Hepatocyte (in vitro differentiated cells): ENCODE results near the gene RBM4B. TPM values are rescaled to one million over a fixed set of nuclear protein-coding genes. Genes with fewer than 3 reads are reported as not detected.

Experiments
- DNase-seq: peaks from one replicate; pipeline ENCODE4 v3.0.0-alpha.2; 2016; ENCODE audit warnings: low spot score
- H2AFZ ChIP-seq: fragments of 200-600 bp; sonication (generic); 2 replicates; pipeline ENCODE4 v1.6.0; 2016; ENCODE audit warnings: antibody characterized with exemption, mild to moderate bottlenecking
- H3K27ac ChIP-seq: fragments of 200-600 bp; sonication (generic); 2 replicates; pipeline ENCODE4 v1.5.1; 2016; ENCODE audit warnings: mild to moderate bottlenecking
- H3K27me3 ChIP-seq: fragments of 200-600 bp; sonication (generic); 2 replicates; pipeline ENCODE4 v1.6.1; 2016
- H3K36me3 ChIP-seq: fragments of 200-600 bp; sonication (generic); replicated peaks from 2 replicates; pipeline ENCODE4 v1.5.1; 2016; ENCODE audit warnings: low read depth; ENCODE audit not compliant: insufficient read depth
- H3K4me1 ChIP-seq: fragments of 200-600 bp; sonication (generic); 2 replicates; pipeline ENCODE4 v1.5.1; 2016; ENCODE audit warnings: mild to moderate bottlenecking, moderate library complexity; ENCODE audit not compliant: insufficient read depth
- H3K4me2 ChIP-seq: fragments of 200-600 bp; sonication (generic); 2 replicates; pipeline ENCODE4 v1.6.0; 2016
- H3K4me3 ChIP-seq: fragments of 200-600 bp; sonication (generic); 2 replicates; pipeline ENCODE4 v1.5.1; 2016; ENCODE audit warnings: mild to moderate bottlenecking
- H3K79me2 ChIP-seq: fragments of 200-600 bp; sonication (generic); 2 replicates; pipeline ENCODE4 v1.6.0; 2017; ENCODE audit warnings: mild to moderate bottlenecking
- H3K9me2 ChIP-seq: fragments of 200-600 bp; sonication (generic); replicated peaks from 2 replicates; pipeline ENCODE4 v1.6.0; 2017; ENCODE audit warnings: mild to moderate bottlenecking; ENCODE audit not compliant: insufficient read depth
- H3K9me3 ChIP-seq: fragments of 200-600 bp; sonication (generic); 2 replicates; pipeline ENCODE4 v1.5.1; 2016; ENCODE audit warnings: low read depth, mild to moderate bottlenecking
- H4K20me1 ChIP-seq: fragments of 200-600 bp; sonication (generic); 2 replicates; pipeline ENCODE4 v1.6.0; 2016; ENCODE audit warnings: mild to moderate bottlenecking; ENCODE audit not compliant: insufficient read depth, poor library complexity, severe bottlenecking
- CTCF ChIP-seq: fragments of 200-600 bp; sonication (generic); IDR thresholded peaks from 2 replicates; pipeline ENCODE4 v1.5.1; 2016; ENCODE audit warnings: antibody characterized with exemption, mild to moderate bottlenecking; ENCODE audit not compliant: poor library complexity
- EZH2 ChIP-seq: fragments of 200-600 bp; sonication (generic); IDR thresholded peaks from 2 replicates; pipeline ENCODE4 v1.6.1; 2016; ENCODE audit warnings: antibody characterized with exemption, mild to moderate bottlenecking, borderline replicate concordance
- EZH2phosphoT487 ChIP-seq: fragments of 200-600 bp; sonication (generic); IDR thresholded peaks from one replicate; pipeline ENCODE4 v1.6.1; 2018; ENCODE audit warnings: antibody characterized with exemption, mild to moderate bottlenecking, low read depth, moderate library complexity; ENCODE audit not compliant: unreplicated experiment, severe bottlenecking
- WGBS: methylation state at CpG from one replicate; pipeline ENCODE4 v1.1.6; 2016; ENCODE audit warnings: low lambda C conversion rate; ENCODE audit errors: missing lambda C conversion rate; 5-methylcytosine and 5-hydroxymethylcytosine counted together
- polyA plus RNA-seq: library from polyadenylated mRNA; unstranded; fragments of >200 nt; fragmentation: Nextera tagmentation; extraction: Ambion mirVana; gene quantifications from 2 replicates; pipeline ENCODE4 v1.2.1, GENCODE V29; 2016
- total RNA-seq: library from RNA; depleted of rRNA; stranded (reverse); fragments of >200 nt; gene quantifications from 2 replicates; pipeline ENCODE4 v1.2.3, GENCODE V29; 2014

The RBM4B gene
- total and polyA plus RNA-seq, 2 experiments from 2014 or later = 25.7 to 33.4 TPM

GRCh38 chr11:66652651-66653050 lies 25.0 kb downstream of the RBM4B start:
- Histone ChIP-seq H3K36me3 (no peaks in the 10 kb centered on the region), H4K20me1 (peaks cover 34% of the 10 kb centered on the region), H3K27me3 (no peaks in the 10 kb centered on the region), H3K4me2 (no peak overlapping the region), H3K4me1 (no peaks in the 10 kb centered on the region), H2AFZ (no peak overlapping the region), H3K79me2 (peaks cover 93% of the 10 kb centered on the region), H3K9me3 (no peaks in the 10 kb centered on the region), H3K27ac (no peak overlapping the region), H3K4me3 (no peak overlapping the region), H3K9me2 (no peaks in the 10 kb centered on the region)
- TF ChIP-seq EZH2phosphoT487 (no peak), CTCF (no peak), EZH2 (no peak)
- no peak for DNase-seq
- 97% methylated on average over 7 of the region's 7 CpGs for WGBS

GRCh38 chr11:66651016-66651415 lies 26.7 kb downstream of the RBM4B start:
- Histone ChIP-seq H3K4me2 (no peak overlapping the region), H3K9me3 (no peaks in the 10 kb centered on the region), H3K27ac (no peak overlapping the region), H3K79me2 (peaks cover 95% of the 10 kb centered on the region), H4K20me1 (peaks cover 50% of the 10 kb centered on the region), H3K27me3 (no peaks in the 10 kb centered on the region), H3K36me3 (no peaks in the 10 kb centered on the region), H2AFZ (no peak overlapping the region), H3K9me2 (no peaks in the 10 kb centered on the region), H3K4me3 (no peak overlapping the region), H3K4me1 (no peaks in the 10 kb centered on the region)
- TF ChIP-seq EZH2 (no peak), CTCF (no peak), EZH2phosphoT487 (no peak)
- no peak for DNase-seq
- 95% methylated on average over 2 of the region's 2 CpGs for WGBS

GRCh38 chr11:66649903-66650302 lies 27.8 kb downstream of the RBM4B start:
- Histone ChIP-seq H3K4me3 (no peak overlapping the region), H3K9me3 (no peaks in the 10 kb centered on the region), H3K4me2 (no peak overlapping the region), H3K27ac (no peak overlapping the region), H3K9me2 (no peaks in the 10 kb centered on the region), H3K4me1 (peaks cover under 1% of the 10 kb centered on the region), H3K79me2 (peaks cover 95% of the 10 kb centered on the region), H2AFZ (no peak overlapping the region), H3K27me3 (no peaks in the 10 kb centered on the region), H4K20me1 (peaks cover 61% of the 10 kb centered on the region), H3K36me3 (no peaks in the 10 kb centered on the region)
- no peak for DNase-seq
- 97% methylated on average over 5 of the region's 5 CpGs for WGBS
- no peak for TF ChIP-seq CTCF
- TF ChIP-seq EZH2phosphoT487 = no peak
- TF ChIP-seq EZH2 = no peak

GRCh38 chr11:66646828-66647227 lies 30.9 kb downstream of the RBM4B start:
- no peaks in the 10 kb centered on the region for H3K9me3 ChIP-seq

More at GRCh38 chr11:66646828-66647227, 30.9 kb downstream of the RBM4B start:
- Histone ChIP-seq H3K4me2 (no peak overlapping the region), H3K27ac (no peak overlapping the region), H3K4me3 (no peak overlapping the region), H3K9me2 (no peaks in the 10 kb centered on the region), H3K27me3 (no peaks in the 10 kb centered on the region), H4K20me1 (peaks cover 83% of the 10 kb centered on the region), H3K36me3 (peaks cover 3% of the 10 kb centered on the region), H2AFZ (no peak overlapping the region), H3K4me1 (peaks cover 27% of the 10 kb centered on the region), H3K79me2 (peaks cover 99% of the 10 kb centered on the region)
- 95% methylated on average over 4 of the region's 4 CpGs for WGBS
- DNase-seq = no peak
- TF ChIP-seq EZH2 (no peak), EZH2phosphoT487 (no peak), CTCF (no peak)
